ENCODE measurements around the gene ARMC9.

GRCh38 chr2:231364961-231365810 lies 166.8 kb downstream of the ARMC9 start:
- TF ChIP-seq CTCF (IDR thresholded peaks at IDR 0.05) = no peak
- no peak for TF ChIP-seq POLR2A (IDR thresholded peaks at IDR 0.05)
